Lung (tissue), 12 donors: ENCODE measurements around the gene ST3GAL3. TPM values are rescaled to one million over a fixed set of nuclear protein-coding genes. Genes with fewer than 3 reads are reported as not detected.

Source experiments
- ATAC-seq: fragments of 200-7000 bp; cut with Tn5 transposase; one replicate; pipeline ENCODE4 v1.9.1; 2020; ENCODE audit warnings: moderate number of reproducible peaks; ENCODE audit not compliant: insufficient read depth, low FRiP score
- DNase-seq, 3 donors: peaks; one replicate each; pipeline ENCODE4 v3.0.0-alpha.2; 2013 to 2017
- H3K27ac ChIP-seq, 2 donors: one replicate each; pipeline ENCODE4 v1.5.1; 2013; ENCODE audit warnings: mild to moderate bottlenecking in 2 of 2, moderate library complexity in 2 of 2, control low read depth in 1 of 2, inconsistent platforms in 1 of 2, low read depth in 1 of 2, low read length in 1 of 2
- H3K27me3 ChIP-seq, 3 donors: one replicate each; pipeline ENCODE4 v1.5.1; 2013; ENCODE audit warnings: low read length in 2 of 3; ENCODE audit not compliant: control insufficient read depth in 3 of 3, insufficient read depth in 3 of 3
- H3K36me3 ChIP-seq, 4 donors: one replicate each; pipeline ENCODE4 v1.5.1; 2013; ENCODE audit warnings: low read length in 4 of 4, mild to moderate bottlenecking in 1 of 4, moderate library complexity in 1 of 4; ENCODE audit not compliant: control insufficient read depth in 4 of 4, insufficient read depth in 4 of 4
- H3K4me1 ChIP-seq, 5 donors: one replicate each; pipeline ENCODE4 v1.5.1; 2013; ENCODE audit warnings: low read length in 5 of 5, mild to moderate bottlenecking in 2 of 5, moderate library complexity in 1 of 5; ENCODE audit not compliant: control insufficient read depth in 5 of 5, insufficient read depth in 5 of 5
- H3K4me3 ChIP-seq: one replicate; pipeline ENCODE4 v1.5.1; 2013; ENCODE audit warnings: mild to moderate bottlenecking, control low read depth, moderate library complexity
- H3K9ac ChIP-seq, 2 donors: one replicate each; pipeline ENCODE4 v1.5.1; 2013; ENCODE audit warnings: low read length in 2 of 2, control low read depth in 1 of 2; ENCODE audit not compliant: insufficient read depth in 1 of 2
- H3K9me3 ChIP-seq, 4 donors: one replicate each; pipeline ENCODE4 v1.5.1; 2013; ENCODE audit warnings: low read length in 3 of 4, mild to moderate bottlenecking in 1 of 4, moderate library complexity in 1 of 4; ENCODE audit not compliant: control insufficient read depth in 4 of 4, insufficient read depth in 3 of 4
- WGBS, 2 donors: extraction: QIAGEN DNeasy Blood & Tissue Kit; methylation state at CpG; one replicate each; pipeline ENCODE4 v1.1.7; 2013; 5-methylcytosine and 5-hydroxymethylcytosine counted together
- polyA plus RNA-seq, 2 donors: library from polyadenylated mRNA; stranded (reverse); fragments of 200-250 nt; gene quantifications; one replicate each; pipeline ENCODE4 v1.2.1, GENCODE V29; 2013
- total RNA-seq, 2 donors: library from RNA; depleted of rRNA in 1 of 2; stranded (reverse); fragments of >200 nt in 1 of 2; gene quantifications; one replicate each; pipeline ENCODE4 v1.2.1, GENCODE V29; 2014 to 2021
- TF ChIP-seq, protein P1 (sequence below): IDR thresholded peaks from 2 replicates; pipeline ENCODE4 v1.5.1; 2012; ENCODE audit warnings: mild to moderate bottlenecking; ENCODE audit errors: control extremely low read depth, extremely low read depth
- donor health status: control.
- donor health status: control.
- donor health status: Bipolar disorder and iron deficiency.
- donor health status: healthy.
- donor health status: DM: yes; HTN: yes; CAD: no.

The ST3GAL3 gene
- total and polyA plus RNA-seq, 4 donors = 8.4 to 28.0 (median 17.1) TPM

DNA sequence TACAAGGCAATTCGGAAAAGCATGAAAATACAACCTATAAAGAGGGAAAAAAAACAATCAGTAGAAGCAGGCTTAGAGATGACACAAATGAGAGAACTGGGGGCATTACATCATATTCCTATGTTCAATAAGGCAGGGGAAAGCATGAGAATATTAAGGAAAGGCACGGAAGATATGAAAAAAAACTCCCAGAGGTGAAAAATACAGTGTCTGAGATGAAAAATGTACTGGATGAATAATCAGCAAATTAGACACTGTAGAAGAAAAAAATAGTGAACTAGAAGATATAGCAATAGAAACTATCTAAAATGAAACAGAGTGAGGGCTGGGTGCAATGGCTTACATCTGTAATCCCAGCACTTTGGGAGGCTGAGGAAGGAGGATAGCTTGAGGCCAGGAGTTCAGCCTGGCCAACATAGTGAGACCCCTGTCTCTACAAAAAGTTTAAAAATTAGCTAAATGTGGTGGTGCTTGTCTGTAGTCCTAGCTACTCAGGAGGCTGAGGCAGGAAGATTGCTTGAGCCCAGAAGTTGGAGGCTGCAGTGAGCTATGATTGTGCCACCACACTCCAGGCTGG is 101.8 kb downstream of the ST3GAL3 start:
- no peak overlapping the region for H3K9ac ChIP-seq
- no peaks in the 10 kb centered on the region for H3K27me3 ChIP-seq
- WGBS, 2 donors = 96% methylated on average over 2 of the region's 2 CpGs
- H3K27ac ChIP-seq = no peak overlapping the region
- TF ChIP-seq, protein P1, sequence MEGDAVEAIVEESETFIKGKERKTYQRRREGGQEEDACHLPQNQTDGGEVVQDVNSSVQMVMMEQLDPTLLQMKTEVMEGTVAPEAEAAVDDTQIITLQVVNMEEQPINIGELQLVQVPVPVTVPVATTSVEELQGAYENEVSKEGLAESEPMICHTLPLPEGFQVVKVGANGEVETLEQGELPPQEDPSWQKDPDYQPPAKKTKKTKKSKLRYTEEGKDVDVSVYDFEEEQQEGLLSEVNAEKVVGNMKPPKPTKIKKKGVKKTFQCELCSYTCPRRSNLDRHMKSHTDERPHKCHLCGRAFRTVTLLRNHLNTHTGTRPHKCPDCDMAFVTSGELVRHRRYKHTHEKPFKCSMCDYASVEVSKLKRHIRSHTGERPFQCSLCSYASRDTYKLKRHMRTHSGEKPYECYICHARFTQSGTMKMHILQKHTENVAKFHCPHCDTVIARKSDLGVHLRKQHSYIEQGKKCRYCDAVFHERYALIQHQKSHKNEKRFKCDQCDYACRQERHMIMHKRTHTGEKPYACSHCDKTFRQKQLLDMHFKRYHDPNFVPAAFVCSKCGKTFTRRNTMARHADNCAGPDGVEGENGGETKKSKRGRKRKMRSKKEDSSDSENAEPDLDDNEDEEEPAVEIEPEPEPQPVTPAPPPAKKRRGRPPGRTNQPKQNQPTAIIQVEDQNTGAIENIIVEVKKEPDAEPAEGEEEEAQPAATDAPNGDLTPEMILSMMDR = no peak
- H3K36me3 ChIP-seq = peaks cover 0 to 4% (median 0%) of the 10 kb centered on the region in 4 donors
- H3K4me3 ChIP-seq = no peak overlapping the region
- H3K9me3 ChIP-seq = no peaks in the 10 kb centered on the region
- no peaks in the 10 kb centered on the region for H3K4me1 ChIP-seq
- no peak for DNase-seq
- ATAC-seq = no peak

DNA sequence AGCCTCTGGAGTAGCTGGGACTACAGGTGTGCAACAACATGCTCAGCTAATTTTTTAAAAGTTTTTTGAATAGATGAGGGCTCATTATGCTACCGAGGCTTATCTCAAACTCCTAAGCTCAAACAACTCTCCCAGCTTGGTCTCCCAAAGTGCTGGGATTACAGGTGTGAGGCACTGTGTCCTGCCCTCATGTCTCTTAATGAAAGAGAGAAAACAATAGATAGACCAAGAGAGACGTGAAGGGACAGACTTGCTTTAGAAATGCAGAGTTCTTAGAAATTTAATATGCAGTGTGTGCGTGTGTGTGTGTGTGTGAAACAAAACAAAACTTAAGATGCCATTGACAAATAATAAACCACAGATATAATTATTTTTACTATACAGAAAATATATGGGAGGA is 105.2 kb downstream of the ST3GAL3 start:
- 84 to 87% methylated on average over 3 of the region's 3 CpGs for WGBS, 2 donors
- H3K36me3 ChIP-seq = peaks cover 6 to 22% (median 14%) of the 10 kb centered on the region in 4 donors
- DNase-seq = no peak
- H3K27ac ChIP-seq = no peak overlapping the region
- H3K9ac ChIP-seq = no peak overlapping the region
- H3K4me3 ChIP-seq = no peak overlapping the region
- no peaks in the 10 kb centered on the region for H3K9me3 ChIP-seq
- no peaks in the 10 kb centered on the region for H3K4me1 ChIP-seq
- no peaks in the 10 kb centered on the region for H3K27me3 ChIP-seq
- TF ChIP-seq, protein P1 = no peak
- no peak for ATAC-seq

DNA sequence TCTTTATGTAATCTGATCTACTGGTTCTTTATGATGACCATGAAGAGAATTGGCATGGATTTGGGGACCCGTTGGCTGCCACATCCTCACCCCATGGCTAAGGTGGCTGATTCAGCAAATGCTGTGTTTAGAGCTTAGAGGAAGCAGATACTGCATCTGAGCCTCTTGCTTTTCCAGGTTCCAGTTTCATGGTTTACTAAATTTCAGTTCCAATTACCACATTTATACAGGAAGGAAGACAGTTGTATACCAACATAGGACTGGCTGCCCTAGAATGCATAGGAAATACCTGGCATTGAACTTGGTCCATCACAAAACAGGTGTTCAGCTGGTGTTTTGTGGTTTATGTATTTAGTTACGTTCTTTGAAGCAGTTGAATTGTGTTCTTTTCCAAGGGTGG is 107.1 kb downstream of the ST3GAL3 start:
- no peaks in the 10 kb centered on the region for H3K4me1 ChIP-seq
- TF ChIP-seq, protein P1 = no peak
- ATAC-seq (no peak), DNase-seq (no peak)
- H3K27me3 ChIP-seq = no peaks in the 10 kb centered on the region
- no peak overlapping the region for H3K9ac ChIP-seq
- H3K27ac ChIP-seq = no peak overlapping the region
- H3K36me3 ChIP-seq = peaks cover 9 to 26% (median 14%) of the 10 kb centered on the region in 4 donors
- H3K4me3 ChIP-seq = no peak overlapping the region
- WGBS, 2 donors = 31 to 74% methylated on average over 2 of the region's 2 CpGs
- H3K9me3 ChIP-seq = peaks cover 0 to 5% (median 2%) of the 10 kb centered on the region in 4 donors
